ENCODE results near the gene CDKAL1.

DNA sequence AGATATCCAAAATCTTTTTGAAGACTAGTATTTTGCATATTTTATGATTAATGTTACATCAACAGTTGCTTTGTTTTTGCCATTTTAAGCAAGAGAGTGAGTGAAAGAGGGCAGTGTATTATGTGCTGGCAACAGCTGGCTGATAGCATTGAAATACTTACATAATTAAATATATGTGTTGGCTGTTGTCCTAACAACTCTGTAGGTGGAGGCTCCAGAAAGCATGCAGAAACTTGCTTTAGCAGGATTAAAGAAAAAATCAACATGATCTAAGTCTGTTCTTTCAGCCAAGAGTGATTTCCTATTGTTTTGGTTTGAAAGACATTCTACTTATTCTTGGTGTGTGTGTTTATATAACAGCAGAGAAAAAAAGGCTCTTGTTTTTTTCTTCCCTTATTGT, 127.5 kb downstream of the CDKAL1 start:
- TF ChIP-seq RNF2 (IDR thresholded peaks at IDR 0.05; ENCODE audit: borderline replicate concordance, low read depth) (no peak), BHLHE40 (IDR thresholded peaks at IDR 0.05; ENCODE audit: low read depth, low read length) (no peak), JUN (IDR thresholded peaks at IDR 0.05) (no peak), RCOR1 (IDR thresholded peaks at IDR 0.05; ENCODE audit: low read depth, low read length) (no peak), CHD2 (IDR thresholded peaks at IDR 0.05; ENCODE audit: low read length, partially characterized antibody) (no peak), CHD4 (IDR thresholded peaks at IDR 0.05; ENCODE audit: borderline replicate concordance) (no peak), MAZ (IDR thresholded peaks at IDR 0.05; ENCODE audit: borderline replicate concordance, low read depth, low read length) (no peak), ESRRA (IDR thresholded peaks at IDR 0.05; ENCODE audit: borderline replicate concordance, low read length) (no peak), NR3C1 (IDR thresholded peaks at IDR 0.05) (no peak), HDAC2 (IDR thresholded peaks at IDR 0.05) (no peak)
- TF ChIP-seq, protein P1, sequence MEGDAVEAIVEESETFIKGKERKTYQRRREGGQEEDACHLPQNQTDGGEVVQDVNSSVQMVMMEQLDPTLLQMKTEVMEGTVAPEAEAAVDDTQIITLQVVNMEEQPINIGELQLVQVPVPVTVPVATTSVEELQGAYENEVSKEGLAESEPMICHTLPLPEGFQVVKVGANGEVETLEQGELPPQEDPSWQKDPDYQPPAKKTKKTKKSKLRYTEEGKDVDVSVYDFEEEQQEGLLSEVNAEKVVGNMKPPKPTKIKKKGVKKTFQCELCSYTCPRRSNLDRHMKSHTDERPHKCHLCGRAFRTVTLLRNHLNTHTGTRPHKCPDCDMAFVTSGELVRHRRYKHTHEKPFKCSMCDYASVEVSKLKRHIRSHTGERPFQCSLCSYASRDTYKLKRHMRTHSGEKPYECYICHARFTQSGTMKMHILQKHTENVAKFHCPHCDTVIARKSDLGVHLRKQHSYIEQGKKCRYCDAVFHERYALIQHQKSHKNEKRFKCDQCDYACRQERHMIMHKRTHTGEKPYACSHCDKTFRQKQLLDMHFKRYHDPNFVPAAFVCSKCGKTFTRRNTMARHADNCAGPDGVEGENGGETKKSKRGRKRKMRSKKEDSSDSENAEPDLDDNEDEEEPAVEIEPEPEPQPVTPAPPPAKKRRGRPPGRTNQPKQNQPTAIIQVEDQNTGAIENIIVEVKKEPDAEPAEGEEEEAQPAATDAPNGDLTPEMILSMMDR (IDR thresholded peaks at IDR 0.05), result no peak
- TF ChIP-seq, protein P2, sequence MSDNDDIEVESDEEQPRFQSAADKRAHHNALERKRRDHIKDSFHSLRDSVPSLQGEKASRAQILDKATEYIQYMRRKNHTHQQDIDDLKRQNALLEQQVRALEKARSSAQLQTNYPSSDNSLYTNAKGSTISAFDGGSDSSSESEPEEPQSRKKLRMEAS (IDR thresholded peaks at IDR 0.05), result no peak
